RWPE2 (cell line): Measurements from ENCODE around the gene CDC7.

Experiments used
- ATAC-seq: fragments of 200-7000 bp; cut with Tn5 transposase; 3 replicates; pipeline ENCODE4 v1.9.1; 2021; ENCODE audit warnings: low read depth
- DNase-seq: peaks from one replicate; pipeline ENCODE4 v3.0.0-alpha.2; 2020; ENCODE audit warnings: low spot score
- H3K27ac ChIP-seq: fragments of 450-650 bp; 2 replicates; pipeline ENCODE4 v1.5.1; 2017; ENCODE audit warnings: mild to moderate bottlenecking; ENCODE audit not compliant: poor library complexity, severe bottlenecking
- H3K27me3 ChIP-seq: fragments of 250-450 bp; sonication (Bioruptor Pico); 2 replicates; pipeline ENCODE4 v1.5.1; 2021; ENCODE audit warnings: mild to moderate bottlenecking, moderate library complexity; ENCODE audit not compliant: insufficient read depth, poor library complexity, severe bottlenecking
- H3K36me3 ChIP-seq: fragments of 250-450 bp; sonication (Bioruptor Pico); 2 replicates; pipeline ENCODE4 v1.5.1; 2020; ENCODE audit warnings: low read depth, mild to moderate bottlenecking, moderate library complexity
- H3K4me1 ChIP-seq: fragments of 250-450 bp; sonication (Bioruptor Pico); 2 replicates; pipeline ENCODE4 v1.5.1; 2021; ENCODE audit warnings: mild to moderate bottlenecking, moderate library complexity; ENCODE audit not compliant: insufficient read depth, poor library complexity, severe bottlenecking
- H3K4me3 ChIP-seq: fragments of 250-450 bp; sonication (Bioruptor Pico); 2 replicates; pipeline ENCODE4 v1.5.1; 2021; ENCODE audit warnings: mild to moderate bottlenecking, moderate library complexity; ENCODE audit not compliant: severe bottlenecking
- H3K9me3 ChIP-seq: fragments of 250-450 bp; sonication (Bioruptor Pico); 2 replicates; pipeline ENCODE4 v1.5.1; 2021; ENCODE audit warnings: mild to moderate bottlenecking, moderate library complexity; ENCODE audit not compliant: severe bottlenecking
- CTCF ChIP-seq: fragments of 450-650 bp; IDR thresholded peaks from one replicate; pipeline ENCODE4 v1.5.1; 2017; ENCODE audit warnings: mild to moderate bottlenecking, moderate library complexity; ENCODE audit not compliant: poor library complexity, severe bottlenecking

CDC7 gene

GRCh38 chr1:91545506-91546300 lies 45.1 kb downstream of the CDC7 start:
- no peak for ATAC-seq
- H3K36me3 ChIP-seq = no peaks in the 10 kb centered on the region
- no peak for TF ChIP-seq CTCF

GRCh38 chr1:91546301-91546581 lies 45.6 kb downstream of the CDC7 start:
- Histone ChIP-seq H3K27me3 (no peaks in the 10 kb centered on the region), H3K36me3 (no peaks in the 10 kb centered on the region), H3K27ac (no peak overlapping the region), H3K4me1 (no peaks in the 10 kb centered on the region), H3K4me3 (no peak overlapping the region), H3K9me3 (no peaks in the 10 kb centered on the region)
- DNase-seq (no peak), ATAC-seq (no peak)
- TF ChIP-seq CTCF = no peak

More at GRCh38 chr1:91545506-91546300, 45.1 kb downstream of the CDC7 start:
- no peaks in the 10 kb centered on the region for H3K9me3 ChIP-seq
- no peak overlapping the region for H3K27ac ChIP-seq
- no peak for DNase-seq
- H3K27me3 ChIP-seq = no peaks in the 10 kb centered on the region
- H3K4me1 ChIP-seq = no peaks in the 10 kb centered on the region
- no peak overlapping the region for H3K4me3 ChIP-seq

- Histone ChIP-seq H3K27me3 (no peaks in the 10 kb centered on the region), H3K4me3 (no peak overlapping the region), H3K4me1 (no peaks in the 10 kb centered on the region), H3K27ac (no peak overlapping the region), H3K9me3 (no peaks in the 10 kb centered on the region), H3K36me3 (no peaks in the 10 kb centered on the region)
- TF ChIP-seq CTCF = no peak
- no peak for DNase-seq
- no peak for ATAC-seq
Observed at GRCh38 chr1:91546876-91547275, 46.2 kb downstream of the CDC7 start.

- Histone ChIP-seq H3K9me3 (no peaks in the 10 kb centered on the region), H3K4me1 (no peaks in the 10 kb centered on the region), H3K27me3 (no peaks in the 10 kb centered on the region), H3K27ac (no peak overlapping the region), H3K4me3 (no peak overlapping the region), H3K36me3 (no peaks in the 10 kb centered on the region)
- ATAC-seq (no peak), DNase-seq (no peak)
- TF ChIP-seq CTCF = no peak
Observed at GRCh38 chr1:91548376-91549040, 47.9 kb downstream of the CDC7 start.
